ENCODE measurements around the gene APMAP.

DNA sequence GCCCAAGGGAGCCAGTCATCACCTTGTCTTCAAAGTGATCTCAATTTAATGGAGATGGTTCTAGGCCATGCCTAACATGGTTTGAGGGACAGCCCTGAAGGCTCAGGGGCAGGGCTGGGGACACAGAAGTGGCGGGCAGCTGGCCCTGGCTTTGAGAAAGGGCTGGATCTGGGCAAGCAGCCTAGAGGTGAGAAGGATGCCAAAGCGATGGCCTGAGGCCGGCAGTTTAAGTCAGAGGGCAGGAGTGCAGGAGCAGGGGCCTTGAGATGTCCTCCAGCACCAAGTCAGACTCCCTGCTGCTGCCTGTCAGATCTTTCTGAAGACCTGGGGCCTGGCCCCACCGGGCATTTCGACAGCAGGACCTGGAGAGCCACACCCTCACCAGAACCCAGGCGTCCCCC is 28.4 kb upstream of the APMAP start:
- TF ChIP-seq GATA2 (IDR thresholded peaks at IDR 0.05; ENCODE audit: low read depth, low read length) (no peak), GATA3 (IDR thresholded peaks at IDR 0.05; ENCODE audit: low read depth, low read length) (no peak)

Measured in SH-SY5Y (cell line).